ENCODE results near the gene HIF1AN. TPM values are rescaled to one million over a fixed set of nuclear protein-coding genes. Genes with fewer than 3 reads are reported as not detected.

HIF1AN gene
- total RNA-seq, 1 donor from 2014 or later: 16.9 TPM

DNA sequence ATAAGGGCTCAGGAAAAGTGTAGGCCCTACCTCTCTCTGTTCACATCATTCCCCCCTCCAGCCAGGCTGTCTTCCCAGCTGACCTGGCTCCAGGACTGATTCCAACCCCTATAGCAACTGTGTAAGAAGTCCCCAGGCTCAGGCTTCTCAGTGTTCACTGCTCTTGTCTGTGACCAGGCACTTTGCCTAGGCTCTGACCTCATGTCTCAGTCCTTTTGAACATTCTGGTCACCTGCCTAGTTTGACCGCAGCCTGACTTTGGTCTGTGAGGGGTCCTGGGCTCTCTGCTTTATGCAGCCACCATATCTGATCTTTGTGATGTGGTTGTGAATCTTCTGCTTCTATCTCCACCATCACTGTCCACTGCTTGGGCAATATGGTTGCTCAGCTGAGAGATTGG lies 24.5 kb downstream of the HIF1AN start:
- peaks cover 11% of the 10 kb centered on the region for H3K27me3 ChIP-seq
- no peak for DNase-seq (ENCODE audit: extremely low spot score in 2 of 2)
- intact Hi-C loops (cut with DNase I): no loop called here
- H3K4me3 ChIP-seq: no peak overlapping the region
- H3K4me1 ChIP-seq: peaks cover 15% of the 10 kb centered on the region
- TF ChIP-seq POLR2A (IDR thresholded peaks at IDR 0.05): no peak
- TF ChIP-seq, protein P1, sequence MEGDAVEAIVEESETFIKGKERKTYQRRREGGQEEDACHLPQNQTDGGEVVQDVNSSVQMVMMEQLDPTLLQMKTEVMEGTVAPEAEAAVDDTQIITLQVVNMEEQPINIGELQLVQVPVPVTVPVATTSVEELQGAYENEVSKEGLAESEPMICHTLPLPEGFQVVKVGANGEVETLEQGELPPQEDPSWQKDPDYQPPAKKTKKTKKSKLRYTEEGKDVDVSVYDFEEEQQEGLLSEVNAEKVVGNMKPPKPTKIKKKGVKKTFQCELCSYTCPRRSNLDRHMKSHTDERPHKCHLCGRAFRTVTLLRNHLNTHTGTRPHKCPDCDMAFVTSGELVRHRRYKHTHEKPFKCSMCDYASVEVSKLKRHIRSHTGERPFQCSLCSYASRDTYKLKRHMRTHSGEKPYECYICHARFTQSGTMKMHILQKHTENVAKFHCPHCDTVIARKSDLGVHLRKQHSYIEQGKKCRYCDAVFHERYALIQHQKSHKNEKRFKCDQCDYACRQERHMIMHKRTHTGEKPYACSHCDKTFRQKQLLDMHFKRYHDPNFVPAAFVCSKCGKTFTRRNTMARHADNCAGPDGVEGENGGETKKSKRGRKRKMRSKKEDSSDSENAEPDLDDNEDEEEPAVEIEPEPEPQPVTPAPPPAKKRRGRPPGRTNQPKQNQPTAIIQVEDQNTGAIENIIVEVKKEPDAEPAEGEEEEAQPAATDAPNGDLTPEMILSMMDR (IDR thresholded peaks at IDR 0.05): no peak
- no peak for TF ChIP-seq POLR2AphosphoS5 (IDR thresholded peaks at IDR 0.05; ENCODE audit: insufficient read depth in 1 of 2, low read depth in 1 of 2)
- no peak overlapping the region for H3K27ac ChIP-seq
- H3K36me3 ChIP-seq: no peaks in the 10 kb centered on the region
- no peaks in the 10 kb centered on the region for H3K9me3 ChIP-seq

DNA sequence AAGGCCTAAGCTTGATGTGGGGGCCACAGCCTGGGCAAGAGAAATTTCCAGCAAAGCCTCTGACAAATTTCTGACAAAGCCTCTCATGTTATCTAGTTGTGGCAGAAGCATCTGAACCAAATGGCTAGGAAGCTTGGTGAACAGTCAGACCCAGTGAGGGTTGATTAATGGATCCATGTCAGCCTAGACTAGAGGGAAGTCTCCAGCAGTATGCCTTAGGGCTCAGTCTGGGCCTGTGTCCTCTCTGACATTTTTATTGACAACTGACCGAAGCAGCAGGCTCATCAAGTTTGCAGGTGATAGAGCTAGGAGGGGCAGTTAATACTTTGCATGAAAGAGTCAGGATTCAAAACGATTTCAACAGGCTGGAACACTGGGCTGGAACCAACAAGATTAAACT lies 25.3 kb downstream of the HIF1AN start:
- peaks cover 11% of the 10 kb centered on the region for H3K27me3 ChIP-seq

DNA sequence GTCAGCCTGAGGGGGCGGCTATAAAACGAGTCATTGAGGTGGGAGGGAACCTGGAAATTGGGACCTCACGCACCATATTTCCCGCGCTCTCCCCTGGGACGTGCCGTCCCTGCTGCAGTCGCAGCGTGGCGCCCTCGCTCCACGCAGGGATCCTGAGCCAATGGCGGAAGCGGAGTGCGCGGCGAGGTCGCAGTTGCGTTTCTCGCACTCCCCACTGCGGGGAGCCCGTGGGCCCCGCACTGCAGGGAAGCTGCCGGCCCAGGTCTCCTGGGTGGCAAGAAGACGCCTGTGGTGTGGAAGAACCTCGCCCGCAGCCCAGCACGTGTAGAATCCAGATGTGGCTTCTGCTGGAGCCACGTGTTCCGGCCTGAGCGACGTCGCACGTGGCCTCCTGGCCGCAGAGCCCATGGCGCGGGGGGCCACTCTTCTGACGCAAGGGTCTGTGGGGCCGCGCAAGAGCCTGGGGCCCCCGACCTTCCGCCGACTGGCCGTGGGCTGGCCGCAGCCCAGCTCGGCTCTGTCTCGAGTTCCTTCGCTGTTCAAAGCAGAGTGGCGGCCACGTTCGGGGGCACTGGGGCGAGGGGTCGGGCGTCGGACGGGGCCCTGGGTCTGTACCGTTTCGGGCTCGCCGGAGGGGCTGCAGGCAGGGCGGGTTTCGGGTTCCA lies 26.4 kb downstream of the HIF1AN start:
- Histone ChIP-seq H3K36me3 (no peaks in the 10 kb centered on the region), H3K4me3 (peak overlapping the region in 1 of 2 donors; percentile 31)
- intact Hi-C loops (cut with DNase I): no loop called here

More for the DNA sequence above, 25.3 kb downstream of the HIF1AN start:
- no peaks in the 10 kb centered on the region for H3K36me3 ChIP-seq
- TF ChIP-seq POLR2A (IDR thresholded peaks at IDR 0.05): no peak
- TF ChIP-seq POLR2AphosphoS5 (IDR thresholded peaks at IDR 0.05; ENCODE audit: insufficient read depth in 1 of 2, low read depth in 1 of 2): no peak
- TF ChIP-seq, protein P1 (IDR thresholded peaks at IDR 0.05): no peak
- no peak for DNase-seq (ENCODE audit: extremely low spot score in 2 of 2)
- intact Hi-C loops (cut with DNase I): no loop called here
- H3K4me1 ChIP-seq: peaks cover 15% of the 10 kb centered on the region
- no peaks in the 10 kb centered on the region for H3K9me3 ChIP-seq
- no peak overlapping the region for H3K4me3 ChIP-seq
- H3K27ac ChIP-seq: no peak overlapping the region

DNA sequence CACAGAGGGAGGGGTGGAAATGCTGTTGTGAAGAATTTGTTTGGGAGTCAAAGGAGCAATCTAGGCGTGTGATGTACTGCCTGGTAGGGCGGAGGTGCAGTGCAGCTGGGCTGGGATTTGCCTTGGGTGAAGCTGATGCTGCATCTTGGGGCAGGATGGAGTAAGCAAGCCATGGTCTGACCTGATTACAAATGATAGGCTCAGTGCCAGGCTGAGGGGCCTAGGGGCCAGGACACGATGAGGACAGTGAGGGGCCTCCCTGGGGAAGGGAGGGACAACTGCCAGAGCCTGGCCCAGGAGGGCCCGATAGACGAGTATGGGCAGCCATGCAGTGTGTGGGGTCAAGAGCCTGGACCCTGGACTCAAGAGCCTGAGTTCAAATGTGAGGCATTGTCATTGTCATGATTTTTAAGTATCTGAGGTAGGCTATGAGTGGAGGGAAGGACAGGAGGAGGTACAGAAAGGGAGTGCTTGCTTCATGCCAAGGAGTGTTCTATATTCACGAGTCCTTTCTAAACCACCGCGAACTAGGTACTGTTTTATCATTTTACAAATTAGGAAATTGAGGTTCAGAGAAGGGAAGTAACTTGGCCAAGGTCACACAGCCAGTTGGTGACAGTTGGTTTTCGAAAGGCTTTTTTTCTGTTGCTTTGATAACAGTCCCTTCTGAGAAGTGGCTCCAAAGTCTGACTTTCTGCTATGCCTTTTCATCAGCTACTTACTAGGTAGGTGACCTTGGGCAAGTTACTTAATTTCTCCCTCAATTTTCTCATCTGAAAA lies 29.7 kb downstream of the HIF1AN start:
- Histone ChIP-seq H3K4me1 (peaks cover 15% of the 10 kb centered on the region), H3K4me3 (no peak overlapping the region), H3K9me3 (no peaks in the 10 kb centered on the region), H3K27me3 (peaks cover 11% of the 10 kb centered on the region), H3K36me3 (no peaks in the 10 kb centered on the region), H3K27ac (no peak overlapping the region)
- intact Hi-C loops (cut with DNase I): no loop called here
- TF ChIP-seq POLR2AphosphoS5 (IDR thresholded peaks at IDR 0.05; ENCODE audit: insufficient read depth in 1 of 2, low read depth in 1 of 2): no peak
- no peak for TF ChIP-seq POLR2A (IDR thresholded peaks at IDR 0.05)
- TF ChIP-seq, protein P1 (IDR thresholded peaks at IDR 0.05): no peak
- peak in 1 of 2 donors; percentile 29 for DNase-seq (ENCODE audit: extremely low spot score in 2 of 2)

More for the DNA sequence above, 26.4 kb downstream of the HIF1AN start:
- TF ChIP-seq POLR2A (IDR thresholded peaks at IDR 0.05): no peak
- TF ChIP-seq, protein P1 (IDR thresholded peaks at IDR 0.05): peak in 2 of 3 experiments; percentile 32 to 40
- peak in 1 of 2 donors; percentile 47 for TF ChIP-seq POLR2AphosphoS5 (IDR thresholded peaks at IDR 0.05; ENCODE audit: insufficient read depth in 1 of 2, low read depth in 1 of 2)
- no peak for DNase-seq (ENCODE audit: extremely low spot score in 2 of 2)
- no peaks in the 10 kb centered on the region for H3K9me3 ChIP-seq
- peaks cover 15% of the 10 kb centered on the region for H3K4me1 ChIP-seq
- H3K27ac ChIP-seq: no peak overlapping the region
- H3K27me3 ChIP-seq: peaks cover 11% of the 10 kb centered on the region
